T-helper 1 cell (primary cell): ENCODE results near the gene CCIN.
"Not testable (repeated sequence)": the region's sequence is repeated elsewhere in the genome, so short reads cannot be mapped to it uniquely, and the experiment has no call there.

Source experiments
- DNase-seq, 5 donors: peaks; one replicate each; pipeline ENCODE4 v3.0.0-alpha.2; 2012 to 2020

Gene CCIN

DNA sequence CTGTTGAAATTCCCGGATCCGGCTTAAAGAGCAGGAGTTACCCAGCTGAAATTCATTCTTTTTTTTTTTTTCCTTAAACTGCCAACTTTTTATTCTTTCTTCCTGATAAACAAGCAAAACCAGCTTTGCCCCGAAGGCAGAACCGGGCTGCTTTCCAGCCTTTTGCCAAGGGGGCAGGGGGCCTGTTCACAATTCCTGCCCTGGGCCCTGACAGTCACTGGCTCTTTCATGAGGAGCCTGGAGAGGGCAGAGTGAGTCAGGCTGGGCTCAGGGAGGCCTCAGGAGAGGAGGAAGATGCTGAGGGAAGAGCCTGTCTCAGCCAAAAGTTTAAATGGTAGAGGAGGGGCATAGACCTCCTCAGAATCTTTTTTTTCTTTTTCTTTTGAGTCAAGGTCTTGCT, 27.9 kb upstream of the CCIN start:
- no peak for DNase-seq

GRCh38 chr9:36141761-36142160, 27.4 kb upstream of the CCIN start:
- no peak for DNase-seq

- no peak for DNase-seq
Measured at GRCh38 chr9:36142510-36143244, 26.5 kb upstream of the CCIN start.

DNA sequence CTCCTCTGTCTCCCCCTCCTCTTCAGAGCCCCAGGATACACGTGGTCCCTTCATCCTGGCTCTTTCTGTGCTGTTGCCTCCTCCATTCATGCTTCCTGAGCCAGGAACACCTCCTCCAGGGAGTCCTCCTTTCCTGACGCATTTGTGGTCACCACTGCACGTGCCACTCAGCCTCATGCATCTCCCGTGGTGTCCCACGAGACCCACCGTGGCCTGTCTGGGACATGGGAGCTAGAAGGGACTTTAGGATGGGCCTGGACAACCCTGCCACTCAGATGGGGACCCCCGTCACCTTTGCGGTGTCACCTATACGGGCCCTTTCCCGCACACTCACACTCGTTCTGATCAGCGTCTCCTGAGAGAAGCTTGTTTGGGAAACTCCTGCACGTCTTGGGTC, 25.9 kb upstream of the CCIN start:
- no peak for DNase-seq

DNA sequence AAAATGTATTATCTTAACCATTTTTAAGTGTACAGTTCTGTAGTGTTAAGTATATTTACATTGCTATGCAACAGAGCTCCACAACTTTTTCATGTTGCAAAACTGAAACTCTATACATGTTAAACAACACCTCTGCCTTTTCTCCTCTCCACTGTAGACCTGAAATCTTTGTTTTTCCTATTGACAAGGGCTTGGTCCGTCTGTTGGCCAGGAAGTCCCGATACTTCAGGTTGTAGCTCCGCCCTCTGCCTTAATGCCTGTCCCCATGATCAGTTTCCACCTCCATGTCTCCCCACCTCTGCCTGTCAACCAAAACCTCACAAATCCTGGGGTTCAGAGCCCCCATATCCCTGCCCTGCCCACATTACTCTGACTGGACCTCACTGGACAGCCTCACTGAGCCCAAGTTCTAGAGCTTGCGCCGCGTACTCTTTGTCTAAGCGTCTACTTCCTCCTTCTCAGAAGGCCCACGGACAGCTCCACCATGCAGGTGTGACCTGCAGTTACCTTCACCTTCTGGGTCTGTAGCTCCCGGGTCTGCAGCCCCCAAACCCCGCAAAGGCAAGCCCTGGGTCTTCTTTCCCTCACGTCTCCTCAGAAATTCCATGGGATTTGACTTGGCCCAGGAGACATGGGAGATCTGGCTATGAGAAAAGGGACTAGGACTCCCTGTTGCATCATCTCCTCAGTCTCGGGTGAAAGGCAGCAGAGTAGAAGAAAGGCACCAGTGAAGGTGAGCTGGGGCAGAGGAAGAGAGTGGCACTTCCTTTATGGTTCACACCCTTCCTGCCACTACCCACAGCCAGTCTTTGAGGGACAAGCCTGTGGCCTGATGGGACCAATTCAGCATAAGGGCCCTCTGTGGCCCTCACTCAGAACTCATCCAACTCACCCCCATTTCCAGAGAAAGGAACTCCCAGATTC, 24.6 kb upstream of the CCIN start:
- DNase-seq: peak in 1 of 5 donors; percentile 82

DNA sequence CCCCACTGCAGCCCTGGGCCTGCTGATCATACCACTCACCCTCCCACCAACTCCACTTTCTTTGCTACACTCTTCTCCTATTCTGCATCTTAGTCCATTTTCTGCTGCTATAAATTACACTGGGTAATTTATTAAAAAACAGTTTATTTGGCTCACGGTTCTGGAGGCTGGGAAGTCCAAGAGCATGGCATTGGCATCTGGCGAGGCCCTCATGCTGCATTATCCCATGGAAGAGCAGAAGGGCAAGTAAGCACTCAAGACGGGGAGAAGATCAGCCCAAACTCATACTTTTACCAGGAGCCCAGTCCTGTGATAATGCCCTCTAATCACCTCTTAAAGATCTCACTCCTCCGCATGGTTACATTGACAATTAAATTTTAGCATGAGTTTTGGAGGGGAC, 23.2 kb upstream of the CCIN start:
- no peak for DNase-seq

DNA sequence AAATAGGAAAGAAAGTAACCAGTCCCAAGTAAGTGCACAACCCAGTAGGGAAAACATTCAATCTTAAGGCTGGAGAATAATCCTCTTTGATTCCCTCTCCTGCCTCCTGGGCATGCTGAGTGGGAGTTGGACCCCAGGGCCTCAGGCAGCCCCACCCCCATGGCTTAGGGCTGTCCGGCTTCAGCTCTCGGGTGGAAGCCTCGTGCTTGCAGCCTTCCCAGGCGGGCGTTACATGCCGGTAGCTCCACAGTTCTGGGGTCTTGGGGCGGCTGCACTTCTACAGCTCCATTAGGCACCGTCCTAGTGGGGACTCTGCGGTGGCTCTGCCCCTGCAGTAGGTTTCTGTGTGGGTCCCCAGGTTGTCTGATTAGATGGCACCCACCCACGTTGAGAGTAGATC, 22.5 kb upstream of the CCIN start:
- no peak for DNase-seq

GRCh38 chr9:36147441-36148175, 21.6 kb upstream of the CCIN start:
- no peak for DNase-seq

DNA sequence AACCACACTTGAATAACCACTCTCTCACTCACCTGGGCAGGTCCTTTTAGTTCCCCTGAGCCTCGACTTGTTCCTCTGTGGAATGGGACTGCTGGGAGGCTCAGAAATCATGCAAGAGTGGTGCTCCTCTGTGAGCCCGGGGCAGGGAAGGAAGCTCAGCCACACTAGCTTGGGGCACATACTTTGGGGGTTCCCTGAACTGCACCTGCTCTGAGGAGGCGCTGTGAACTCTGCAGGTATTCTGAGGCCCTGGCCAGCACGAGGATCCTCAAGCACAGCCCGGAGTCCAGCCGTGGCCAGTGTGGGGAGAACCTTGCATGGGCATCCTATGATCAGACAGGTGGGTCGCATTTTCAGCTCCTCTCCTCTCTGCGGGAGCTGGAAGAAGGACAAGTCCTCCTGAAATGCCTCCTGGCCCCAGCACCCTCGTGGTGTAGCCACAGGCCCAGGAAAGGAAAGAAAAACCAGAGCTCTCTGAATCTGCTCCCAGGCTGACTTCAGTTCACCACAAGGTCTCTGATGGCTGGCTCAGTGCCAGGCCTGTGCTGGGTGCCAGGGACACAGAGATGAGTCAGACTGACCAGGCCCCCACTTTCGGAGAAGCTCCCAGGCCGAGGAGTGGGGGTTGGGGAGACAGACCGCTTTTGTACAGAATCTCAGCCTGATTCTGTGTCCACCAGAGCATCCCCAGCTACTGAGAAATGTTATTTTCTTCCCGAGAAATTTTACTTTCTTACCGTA, 20.7 kb upstream of the CCIN start:
- peak; percentile 43 to 86 (median 61) for DNase-seq

DNA sequence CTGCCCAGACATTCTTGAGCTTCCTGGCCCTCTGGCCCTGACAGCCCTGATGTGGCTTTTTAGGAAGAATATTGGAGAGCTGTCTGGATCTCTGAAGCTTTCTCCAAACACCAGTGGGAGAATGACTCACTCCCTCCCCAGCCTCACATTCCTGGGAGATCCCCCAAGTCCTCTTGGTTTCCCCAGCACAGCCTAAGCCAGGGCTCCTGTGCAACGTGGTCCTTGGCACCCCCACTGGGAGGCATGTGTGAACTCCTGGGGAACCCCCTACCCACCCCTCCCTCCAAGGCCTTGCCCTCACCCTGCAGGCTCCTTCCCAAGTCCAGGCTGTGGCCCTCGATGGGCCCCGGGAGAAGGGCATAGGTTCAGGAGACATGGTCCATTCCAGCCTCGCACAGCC, 20.0 kb upstream of the CCIN start:
- DNase-seq: no peak

DNA sequence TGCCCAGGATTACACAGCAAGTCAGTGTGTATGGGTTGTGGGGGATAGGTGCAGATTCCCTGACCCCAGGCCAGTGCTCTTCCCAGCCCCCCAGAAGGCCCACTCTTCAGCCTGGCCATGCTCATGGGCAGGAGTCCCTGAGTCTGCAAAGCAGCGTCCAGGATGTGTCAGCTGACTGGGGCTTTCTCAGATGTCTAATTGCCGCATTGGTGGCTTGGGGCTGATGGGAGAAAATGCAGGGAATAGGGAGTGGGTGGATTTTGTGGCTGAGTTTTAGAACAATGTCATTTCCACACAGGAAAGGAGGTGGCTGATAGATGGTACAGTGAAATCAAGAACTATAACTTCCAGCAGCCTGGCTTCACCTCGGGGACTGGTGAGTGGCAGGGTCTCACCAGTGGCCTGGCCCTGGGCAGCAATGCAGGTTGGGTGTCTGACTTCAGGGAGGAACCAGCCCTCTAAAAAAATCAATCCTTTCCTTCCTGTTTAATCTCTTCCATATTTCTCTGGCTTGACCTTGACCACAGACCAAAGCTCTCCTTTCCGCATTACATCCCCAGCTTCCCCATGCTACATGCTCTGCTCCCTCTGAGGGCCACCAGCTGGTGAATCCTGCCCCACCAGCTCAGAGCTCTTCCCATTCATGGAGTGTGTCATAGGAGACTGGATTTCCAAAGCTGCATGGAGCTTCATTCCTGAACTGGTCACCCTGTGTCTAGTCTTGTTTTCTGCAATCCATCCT, 18.4 kb upstream of the CCIN start:
- no peak for DNase-seq

GRCh38 chr9:36151316-36152210, 17.6 kb upstream of the CCIN start:
- peak; percentile 73 to 94 (median 82) for DNase-seq

GRCh38 chr9:36152741-36153438, 16.3 kb upstream of the CCIN start:
- no peak for DNase-seq

GRCh38 chr9:36153746-36154145, 15.4 kb upstream of the CCIN start:
- DNase-seq: no peak

DNA sequence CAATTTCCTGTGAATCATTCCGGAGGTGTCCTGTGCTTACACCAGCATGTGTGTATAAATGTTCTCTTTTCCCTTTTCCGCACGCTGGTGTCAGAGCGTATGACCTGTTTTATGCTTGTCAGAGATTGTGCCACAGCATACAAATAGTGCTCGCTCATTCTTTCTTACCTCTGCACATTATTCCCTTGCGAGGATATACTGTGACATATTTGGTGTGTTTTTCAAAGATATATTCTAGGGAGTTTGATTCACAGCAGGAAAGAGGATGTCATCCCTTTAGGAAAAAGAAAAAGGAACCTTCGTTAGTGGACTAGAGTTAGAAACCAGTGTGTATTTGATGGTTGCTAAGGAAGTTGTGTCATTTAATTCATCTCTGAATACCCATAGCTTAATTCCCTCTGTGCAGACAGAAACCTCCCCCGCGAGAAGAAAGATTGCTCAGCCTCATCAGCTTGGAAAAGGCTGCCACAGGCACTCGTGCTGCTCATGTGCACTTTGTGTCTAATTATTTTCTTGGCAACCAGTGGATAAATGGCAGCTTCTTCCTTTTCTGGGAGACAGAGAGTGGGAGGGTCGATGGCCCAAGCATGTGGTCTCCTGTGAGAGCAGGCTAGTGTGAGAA, 14.7 kb upstream of the CCIN start:
- DNase-seq: no peak

DNA sequence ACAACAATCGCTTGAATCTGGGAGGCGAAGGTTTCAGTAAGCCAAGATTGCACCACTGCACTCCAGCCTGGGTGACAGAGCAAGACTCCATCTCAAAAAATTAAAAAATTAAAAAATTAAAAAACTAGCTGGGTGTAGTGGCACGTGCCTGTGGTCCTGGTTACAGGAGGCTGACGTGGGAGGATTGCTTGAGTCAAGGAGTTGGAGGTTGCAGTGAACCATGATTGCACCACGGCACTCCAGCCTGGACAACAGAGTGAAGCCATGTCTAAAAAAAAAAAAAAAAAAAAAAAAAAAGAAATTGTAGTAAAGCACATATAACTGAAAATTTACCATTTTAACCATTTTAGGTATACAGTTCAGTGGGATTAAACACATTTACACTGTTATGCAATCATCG, 13.1 kb upstream of the CCIN start:
- DNase-seq: no peak

DNA sequence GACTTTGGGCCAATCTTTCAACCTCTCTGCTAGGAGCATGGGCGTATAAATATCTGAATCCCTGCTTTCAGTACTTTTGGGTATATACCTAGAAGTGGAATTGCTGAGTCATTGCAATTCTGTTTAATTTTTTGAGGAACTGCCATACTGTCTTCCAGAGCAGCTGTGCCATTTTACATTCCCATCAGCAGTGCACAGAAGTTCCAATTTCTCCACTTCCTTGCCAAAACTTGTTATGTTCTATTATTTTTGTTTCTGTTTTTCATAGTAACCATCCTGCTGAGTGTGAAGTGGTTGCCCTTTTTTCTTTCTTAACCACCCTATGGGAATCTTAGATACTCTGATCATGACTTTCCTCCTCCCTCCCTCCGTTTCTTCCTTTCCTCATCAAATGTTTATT, 11.1 kb upstream of the CCIN start:
- no peak for DNase-seq

DNA sequence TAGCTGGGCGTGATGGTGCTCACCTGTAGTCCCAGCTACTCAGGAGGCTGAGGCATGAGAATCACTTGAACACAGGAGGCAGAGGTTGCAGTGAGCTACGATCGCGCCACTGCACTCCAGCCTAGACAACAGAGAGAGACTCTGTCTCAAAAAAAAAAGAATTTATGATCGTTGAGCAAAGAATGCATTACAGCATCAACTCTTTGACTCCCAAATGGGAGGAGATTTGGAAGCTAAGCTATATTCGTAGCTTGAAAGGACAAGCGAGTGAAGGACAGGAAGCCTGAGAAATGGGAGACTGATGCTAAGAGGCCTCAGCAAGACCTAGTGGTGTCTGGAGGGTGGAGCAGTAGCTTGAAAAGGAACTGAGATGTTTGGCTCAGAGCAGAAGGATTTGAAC, 10.3 kb upstream of the CCIN start:
- no peak for DNase-seq

DNA sequence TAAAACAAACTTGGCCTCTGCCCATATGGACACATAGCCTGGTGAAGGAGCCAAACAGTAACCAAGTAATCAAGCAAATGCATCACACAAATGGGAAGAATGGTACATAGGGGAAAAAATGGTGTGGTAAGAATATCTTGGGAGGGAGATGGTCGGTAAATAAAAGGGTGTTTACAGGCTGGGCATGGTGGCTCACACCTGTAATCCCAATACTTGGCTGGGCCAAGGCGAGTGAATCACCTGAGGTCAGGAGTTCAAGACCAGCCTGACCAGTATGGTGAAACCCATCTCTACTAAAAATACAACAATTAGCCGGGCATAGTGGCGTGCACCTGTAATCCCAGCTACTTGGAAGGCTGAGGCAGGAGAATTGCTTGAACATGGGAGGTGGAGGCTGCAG, 9.7 kb upstream of the CCIN start:
- not testable (repeated sequence) for DNase-seq

DNA sequence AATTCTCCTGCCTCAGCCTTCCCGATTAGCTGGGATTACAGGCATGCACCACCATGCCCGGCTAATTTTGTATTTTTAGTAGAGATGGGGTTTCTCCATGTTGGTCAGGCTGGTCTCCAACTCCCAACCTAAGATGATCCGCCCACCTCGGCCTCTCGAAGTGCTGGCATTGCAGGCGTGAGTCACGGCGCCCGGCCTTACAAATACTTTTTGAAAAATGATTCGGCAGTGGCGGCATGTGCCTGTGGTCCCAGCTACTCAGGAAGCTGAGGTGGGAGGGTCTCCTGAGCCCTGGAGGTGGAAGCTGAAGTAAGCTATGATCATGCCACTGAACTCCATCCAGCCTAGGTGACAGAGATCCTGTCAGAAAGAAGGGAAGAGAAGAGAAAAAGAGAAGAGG, 9.1 kb upstream of the CCIN start:
- DNase-seq: not testable (repeated sequence)
